HTERT RPE-1 (cell line): ENCODE results near the gene RLIM.

ENCODE experiments used
- in situ Hi-C: fragments of 300-500 bp; cut with MboI; formaldehyde crosslinking; loops from 4 replicates; pipeline ENCODE4 v1.14.3; 2020; ENCODE audit warnings: low sequenced_read_pairs

RLIM gene

GRCh38 chrX:74536832-74537371, 77.5 kb downstream of the RLIM start:
- in situ Hi-C loops = no loop called here

- in situ Hi-C loops = no loop called here
Measured at GRCh38 chrX:74536152-74536831, 78.1 kb downstream of the RLIM start.

GRCh38 chrX:74535408-74536151, 78.8 kb downstream of the RLIM start:
- in situ Hi-C loops = no loop called here
